RWPE2 (cell line): Measurements from ENCODE around the gene KCNAB1.
"Not testable (repeated sequence)": the region's sequence is repeated elsewhere in the genome, so short reads cannot be mapped to it uniquely, and the experiment has no call there.

Experiments used
- ATAC-seq: fragments of 200-7000 bp; cut with Tn5 transposase; 3 replicates; pipeline ENCODE4 v1.9.1; 2021; ENCODE audit warnings: low read depth
- DNase-seq: peaks from one replicate; pipeline ENCODE4 v3.0.0-alpha.2; 2020; ENCODE audit warnings: low spot score
- H3K27ac ChIP-seq: fragments of 450-650 bp; 2 replicates; pipeline ENCODE4 v1.5.1; 2017; ENCODE audit warnings: mild to moderate bottlenecking; ENCODE audit not compliant: poor library complexity, severe bottlenecking
- H3K27me3 ChIP-seq: fragments of 250-450 bp; sonication (Bioruptor Pico); 2 replicates; pipeline ENCODE4 v1.5.1; 2021; ENCODE audit warnings: mild to moderate bottlenecking, moderate library complexity; ENCODE audit not compliant: insufficient read depth, poor library complexity, severe bottlenecking
- H3K36me3 ChIP-seq: fragments of 250-450 bp; sonication (Bioruptor Pico); 2 replicates; pipeline ENCODE4 v1.5.1; 2020; ENCODE audit warnings: low read depth, mild to moderate bottlenecking, moderate library complexity
- H3K4me1 ChIP-seq: fragments of 250-450 bp; sonication (Bioruptor Pico); 2 replicates; pipeline ENCODE4 v1.5.1; 2021; ENCODE audit warnings: mild to moderate bottlenecking, moderate library complexity; ENCODE audit not compliant: insufficient read depth, poor library complexity, severe bottlenecking
- H3K4me3 ChIP-seq: fragments of 250-450 bp; sonication (Bioruptor Pico); 2 replicates; pipeline ENCODE4 v1.5.1; 2021; ENCODE audit warnings: mild to moderate bottlenecking, moderate library complexity; ENCODE audit not compliant: severe bottlenecking
- H3K9me3 ChIP-seq: fragments of 250-450 bp; sonication (Bioruptor Pico); 2 replicates; pipeline ENCODE4 v1.5.1; 2021; ENCODE audit warnings: mild to moderate bottlenecking, moderate library complexity; ENCODE audit not compliant: severe bottlenecking
- TF ChIP-seq, protein P1 (sequence below): fragments of 450-650 bp; IDR thresholded peaks from one replicate; pipeline ENCODE4 v1.5.1; 2017; ENCODE audit warnings: mild to moderate bottlenecking, moderate library complexity; ENCODE audit not compliant: poor library complexity, severe bottlenecking

Gene KCNAB1

DNA sequence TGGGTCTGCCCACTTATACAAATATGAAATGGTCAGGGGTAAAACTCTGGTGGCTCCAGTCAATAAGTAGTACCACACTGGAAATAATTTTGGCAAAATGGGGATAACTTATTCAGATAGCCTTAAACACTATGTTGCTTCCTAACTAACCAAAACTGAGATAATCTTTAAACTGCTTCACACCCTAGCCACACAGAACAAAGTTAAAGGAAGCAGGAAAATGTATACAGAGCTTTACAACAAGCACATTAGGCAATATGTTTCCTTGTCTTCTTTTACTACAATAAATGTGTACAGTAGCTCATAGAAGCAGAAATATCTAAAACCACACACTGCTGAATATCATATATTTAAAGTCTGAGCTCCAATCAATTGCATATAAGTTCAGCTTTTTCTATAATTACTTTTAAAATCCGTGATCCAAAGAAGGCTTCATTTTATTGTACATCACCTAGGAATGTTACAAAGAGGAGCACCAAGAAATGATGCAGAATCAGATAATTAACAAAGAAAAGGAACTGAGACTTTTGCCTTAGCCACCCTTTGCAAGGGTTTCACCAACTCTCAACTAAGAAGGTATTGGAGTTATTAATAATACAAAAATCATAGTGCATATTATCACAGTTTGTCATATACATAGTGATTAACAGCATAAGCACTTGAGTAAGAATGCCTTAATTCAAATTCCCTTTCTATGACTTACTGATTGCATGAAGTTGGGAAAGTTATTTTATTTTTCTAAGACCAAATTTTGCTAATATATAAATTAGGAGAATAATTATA lies 443.7 kb downstream of the KCNAB1 start:
- ATAC-seq (peak; percentile 58; the same call in 2 of the 3 replicates), DNase-seq (no peak)
- H3K4me3 ChIP-seq, result no peak overlapping the region
- TF ChIP-seq, protein P1, sequence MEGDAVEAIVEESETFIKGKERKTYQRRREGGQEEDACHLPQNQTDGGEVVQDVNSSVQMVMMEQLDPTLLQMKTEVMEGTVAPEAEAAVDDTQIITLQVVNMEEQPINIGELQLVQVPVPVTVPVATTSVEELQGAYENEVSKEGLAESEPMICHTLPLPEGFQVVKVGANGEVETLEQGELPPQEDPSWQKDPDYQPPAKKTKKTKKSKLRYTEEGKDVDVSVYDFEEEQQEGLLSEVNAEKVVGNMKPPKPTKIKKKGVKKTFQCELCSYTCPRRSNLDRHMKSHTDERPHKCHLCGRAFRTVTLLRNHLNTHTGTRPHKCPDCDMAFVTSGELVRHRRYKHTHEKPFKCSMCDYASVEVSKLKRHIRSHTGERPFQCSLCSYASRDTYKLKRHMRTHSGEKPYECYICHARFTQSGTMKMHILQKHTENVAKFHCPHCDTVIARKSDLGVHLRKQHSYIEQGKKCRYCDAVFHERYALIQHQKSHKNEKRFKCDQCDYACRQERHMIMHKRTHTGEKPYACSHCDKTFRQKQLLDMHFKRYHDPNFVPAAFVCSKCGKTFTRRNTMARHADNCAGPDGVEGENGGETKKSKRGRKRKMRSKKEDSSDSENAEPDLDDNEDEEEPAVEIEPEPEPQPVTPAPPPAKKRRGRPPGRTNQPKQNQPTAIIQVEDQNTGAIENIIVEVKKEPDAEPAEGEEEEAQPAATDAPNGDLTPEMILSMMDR, result no peak
- H3K4me1 ChIP-seq, result no peaks in the 10 kb centered on the region
- H3K27me3 ChIP-seq, result no peaks in the 10 kb centered on the region
- no peak overlapping the region for H3K27ac ChIP-seq
- H3K9me3 ChIP-seq, result no peaks in the 10 kb centered on the region
- H3K36me3 ChIP-seq, result no peaks in the 10 kb centered on the region

GRCh38 chr3:156569016-156569415 lies 448.6 kb downstream of the KCNAB1 start:
- DNase-seq, ATAC-seq, H3K27ac ChIP-seq, H3K9me3 ChIP-seq, H3K4me1 ChIP-seq, H3K4me3 ChIP-seq, H3K27me3 ChIP-seq, H3K36me3 ChIP-seq: not testable (repeated sequence)

- DNase-seq, H3K27ac ChIP-seq, H3K4me3 ChIP-seq, ATAC-seq, H3K9me3 ChIP-seq, H3K27me3 ChIP-seq, H3K4me1 ChIP-seq, H3K36me3 ChIP-seq: not testable (repeated sequence)
These were observed 449.5 kb downstream of the KCNAB1 start for GRCh38 chr3:156569881-156570280.

DNA sequence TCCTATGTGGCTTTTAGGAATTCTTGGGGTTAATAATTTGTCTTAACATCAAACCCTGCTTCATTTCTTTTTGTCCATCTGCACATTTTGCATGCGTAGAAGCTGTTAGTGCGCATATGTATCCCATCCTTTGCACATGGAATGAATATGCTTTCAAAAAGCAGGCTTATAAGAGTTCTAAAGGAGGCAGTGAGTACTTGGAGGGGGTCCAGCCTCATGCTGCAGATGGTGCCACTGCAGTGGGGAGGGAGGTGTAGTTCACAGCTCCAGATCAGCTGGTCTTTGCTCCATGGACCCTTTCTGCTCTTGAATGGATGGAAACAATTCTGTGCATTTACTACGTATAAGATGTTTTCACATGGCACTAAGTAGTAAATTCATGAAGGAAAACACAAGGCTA lies 455.3 kb downstream of the KCNAB1 start:
- ATAC-seq (no peak), DNase-seq (no peak)
- no peaks in the 10 kb centered on the region for H3K36me3 ChIP-seq
- H3K27ac ChIP-seq, result no peak overlapping the region
- TF ChIP-seq, protein P1, result no peak
- H3K9me3 ChIP-seq, result no peaks in the 10 kb centered on the region
- H3K4me3 ChIP-seq, result no peak overlapping the region
- H3K4me1 ChIP-seq, result peaks cover 8% of the 10 kb centered on the region
- no peaks in the 10 kb centered on the region for H3K27me3 ChIP-seq

- TF ChIP-seq, protein P1, result no peak
These were observed 455.7 kb downstream of the KCNAB1 start for GRCh38 chr3:156576051-156576450.

DNA sequence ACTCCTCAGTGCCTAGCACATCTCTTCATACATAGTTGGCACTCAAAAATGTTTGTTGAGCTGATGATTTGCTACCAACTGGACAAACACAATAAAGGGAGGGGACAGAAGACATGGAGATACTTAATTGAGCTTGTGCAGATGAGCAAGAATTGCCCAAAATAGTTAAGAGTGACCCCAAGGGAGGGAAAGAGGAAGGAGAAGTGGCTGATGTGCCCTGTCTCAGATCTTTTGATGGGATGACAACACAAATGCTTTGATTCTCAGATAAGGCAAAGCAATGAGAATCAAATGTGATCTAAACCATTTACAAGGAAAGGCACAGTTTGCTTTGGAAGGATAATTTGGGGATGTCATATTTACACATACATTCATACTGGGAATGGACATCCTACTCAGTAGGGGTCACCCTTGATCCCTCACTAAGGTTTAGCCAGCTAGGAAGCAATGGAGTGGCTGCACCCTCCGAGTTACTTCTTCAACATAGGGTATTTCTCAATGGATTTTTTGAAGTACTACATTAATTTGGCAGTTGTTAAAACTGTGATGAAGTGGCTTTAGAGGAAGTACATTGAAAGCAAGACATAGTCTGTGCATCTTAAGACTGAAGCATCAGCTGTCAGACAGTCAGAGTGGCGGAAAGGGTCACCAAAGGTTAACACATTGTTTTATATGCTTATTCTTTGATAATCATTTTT lies 456.4 kb downstream of the KCNAB1 start:
- TF ChIP-seq, protein P1, result no peak
- Histone ChIP-seq H3K4me1 (peaks cover 8% of the 10 kb centered on the region), H3K36me3 (no peaks in the 10 kb centered on the region), H3K9me3 (no peaks in the 10 kb centered on the region), H3K4me3 (no peak overlapping the region), H3K27ac (no peak overlapping the region), H3K27me3 (no peaks in the 10 kb centered on the region)
- DNase-seq (no peak), ATAC-seq (no peak)

More at GRCh38 chr3:156576051-156576450, 455.7 kb downstream of the KCNAB1 start:
- no peak overlapping the region for H3K4me3 ChIP-seq
- no peaks in the 10 kb centered on the region for H3K36me3 ChIP-seq
- no peaks in the 10 kb centered on the region for H3K9me3 ChIP-seq
- H3K27ac ChIP-seq, result no peak overlapping the region
- DNase-seq (no peak), ATAC-seq (no peak)
- no peaks in the 10 kb centered on the region for H3K27me3 ChIP-seq
- H3K4me1 ChIP-seq, result peaks cover 8% of the 10 kb centered on the region
